Measurements from ENCODE around the gene MDFI. TPM values are rescaled to one million over a fixed set of nuclear protein-coding genes. Genes with fewer than 3 reads are reported as not detected.

The MDFI gene, protein sequence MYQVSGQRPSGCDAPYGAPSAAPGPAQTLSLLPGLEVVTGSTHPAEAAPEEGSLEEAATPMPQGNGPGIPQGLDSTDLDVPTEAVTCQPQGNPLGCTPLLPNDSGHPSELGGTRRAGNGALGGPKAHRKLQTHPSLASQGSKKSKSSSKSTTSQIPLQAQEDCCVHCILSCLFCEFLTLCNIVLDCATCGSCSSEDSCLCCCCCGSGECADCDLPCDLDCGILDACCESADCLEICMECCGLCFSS
- 4.3 TPM for total RNA-seq
- long read RNA-seq, partial matches to known transcripts, result 0 of 2 reads
- long read RNA-seq, other reads (novel, unspliced or antisense), result 1 of 2 reads

DNA sequence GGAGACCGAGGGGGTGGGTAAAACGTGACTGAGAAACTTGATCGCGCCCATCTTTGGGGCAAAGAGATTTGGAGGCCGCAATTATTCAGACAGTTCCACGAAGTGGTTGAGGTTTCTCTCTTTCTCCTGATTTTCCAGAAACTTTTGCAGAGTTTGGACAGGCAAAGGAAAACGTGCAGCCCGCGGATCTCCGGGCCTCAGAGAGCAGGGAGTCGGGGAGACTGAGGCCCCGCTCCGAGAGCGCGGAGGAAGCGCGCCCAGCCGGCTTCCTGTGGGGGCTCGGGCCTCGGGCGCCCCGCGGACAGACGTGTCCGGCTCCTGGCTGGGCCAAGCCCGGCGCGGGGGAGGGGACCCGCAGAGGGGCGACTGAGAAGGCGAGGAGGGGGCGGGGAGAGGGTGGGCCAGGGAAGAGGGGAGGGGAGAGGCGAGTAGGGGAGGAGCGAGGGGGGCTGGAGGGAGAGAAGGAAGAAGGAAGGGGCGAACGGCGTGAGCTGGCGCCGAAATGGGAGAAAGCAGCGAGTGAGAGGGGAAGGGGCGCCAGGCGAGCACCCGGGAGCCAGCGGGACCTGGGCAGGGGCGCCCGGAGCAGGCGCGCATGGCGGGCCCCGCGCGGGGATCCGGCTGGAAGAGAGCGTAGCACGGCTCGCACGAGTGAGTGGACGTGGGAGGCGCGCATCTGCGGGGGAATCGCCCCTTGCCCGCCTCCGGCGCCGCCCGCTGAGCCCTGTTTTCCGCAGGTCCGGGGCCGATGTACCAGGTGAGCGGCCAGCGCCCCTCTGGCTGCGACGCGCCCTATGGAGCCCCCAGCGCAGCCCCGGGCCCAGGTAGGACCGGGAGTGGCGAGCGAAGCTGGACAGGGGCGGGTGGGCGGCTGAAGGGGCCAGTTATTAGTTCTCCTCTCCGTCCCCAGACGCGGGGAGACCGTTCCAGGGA is at the start of gene MDFI:
TSS of gene MDFI (plus strand) at position 467 of the 933 bp plus-strand sequence. CDS start at position 749, 282 bp downstream.
- no peak for DNase-seq (ENCODE audit: low spot score)
- intact Hi-C loops (cut with DNase I), result no loop called here

DNA sequence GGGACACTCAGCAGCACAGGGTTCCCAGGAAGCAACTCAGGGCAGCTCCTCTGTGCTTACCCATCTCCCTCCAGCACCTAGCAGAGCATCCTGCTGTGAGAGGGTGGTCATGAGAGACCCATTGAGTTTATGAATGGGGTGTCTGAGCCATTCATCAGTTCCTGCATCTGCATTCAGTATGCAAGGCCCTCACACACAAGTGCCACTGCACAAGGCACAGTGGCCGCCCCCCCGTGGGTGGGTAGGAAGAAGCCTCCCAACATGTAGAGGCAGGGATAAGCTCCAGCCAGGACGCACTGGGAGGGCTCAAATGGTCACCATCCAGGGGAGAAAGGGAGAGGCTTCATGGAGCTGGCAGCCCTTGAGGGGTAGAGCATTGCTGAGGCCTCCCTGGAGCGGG is 49.0 kb upstream of the MDFI start:
- intact Hi-C loops (cut with DNase I), result no loop called here
- DNase-seq (ENCODE audit: low spot score), result no peak

DNA sequence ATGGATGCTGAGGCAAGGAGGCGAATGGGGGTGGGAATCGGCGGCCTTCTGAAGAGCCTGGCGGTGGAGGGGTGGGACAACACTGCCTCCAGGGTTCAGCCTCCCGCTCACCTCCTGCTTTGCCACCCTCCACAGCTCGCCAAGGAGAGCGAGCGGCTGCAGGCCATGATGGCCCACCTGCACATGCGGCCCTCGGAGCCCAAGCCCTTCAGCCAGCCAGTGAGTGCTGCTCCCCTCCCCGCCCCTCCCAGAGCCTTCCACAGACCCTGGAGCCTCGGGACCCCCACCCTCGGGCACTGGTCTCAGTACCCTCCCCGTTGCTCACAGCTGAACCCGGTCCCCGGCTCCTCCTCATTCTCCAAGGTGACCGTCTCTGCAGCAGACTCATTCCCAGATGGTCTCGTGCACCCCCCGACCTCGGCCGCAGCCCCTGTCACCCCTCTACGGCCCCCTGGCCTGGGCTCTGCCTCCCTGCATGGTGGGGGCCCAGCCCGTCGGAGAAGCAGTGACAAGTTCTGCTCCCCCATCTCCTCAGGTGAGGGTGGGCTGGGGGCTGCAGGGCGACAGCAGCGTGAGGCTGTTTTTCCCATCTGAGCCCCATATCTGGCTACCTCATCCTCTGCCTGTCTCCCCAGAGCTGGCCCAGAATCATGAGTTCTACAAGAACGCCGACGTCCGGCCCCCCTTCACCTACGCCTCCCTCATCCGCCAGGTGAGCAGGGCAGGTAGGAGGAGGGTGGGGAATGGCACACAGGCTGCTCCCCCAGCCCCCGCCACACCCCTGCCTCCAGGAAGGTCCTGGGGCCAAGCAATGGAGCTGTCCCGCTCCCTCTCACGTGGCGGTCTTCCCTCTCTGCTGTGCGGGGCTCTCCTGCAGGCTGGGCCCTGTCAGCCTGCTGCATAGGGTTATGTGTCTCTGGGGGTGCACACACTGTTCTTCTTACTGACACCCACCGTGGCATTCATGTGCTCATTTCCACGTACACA is 48.3 kb upstream of the MDFI start:
- no peak for DNase-seq (ENCODE audit: low spot score)
- intact Hi-C loops (cut with DNase I), result loop anchor here (2.0 kb wide), 1 partner anchor 163 kb away; no protein-coding TSS in a partner anchor

DNA sequence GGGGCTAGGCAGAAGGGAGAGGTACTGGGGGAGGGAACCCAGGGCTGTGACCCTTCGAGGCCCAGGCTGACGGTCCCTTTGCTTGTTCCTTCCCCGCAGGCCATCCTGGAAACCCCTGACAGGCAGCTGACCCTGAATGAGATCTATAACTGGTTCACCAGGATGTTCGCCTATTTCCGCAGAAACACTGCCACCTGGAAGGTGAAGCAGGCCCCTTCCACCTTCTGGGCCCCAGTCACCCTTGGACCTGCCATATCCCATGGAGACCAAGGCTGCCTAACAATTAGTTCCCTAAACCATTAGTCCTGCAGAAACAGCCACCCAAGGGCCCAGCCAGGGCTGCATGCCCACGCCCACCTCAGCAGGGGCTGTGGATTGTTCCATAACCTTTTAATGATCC is 47.1 kb upstream of the MDFI start:
- DNase-seq (ENCODE audit: low spot score), result no peak
- intact Hi-C loops (cut with DNase I), result loop anchor here (2.0 kb wide), 1 partner anchor 164 kb away; no protein-coding TSS in a partner anchor

DNA sequence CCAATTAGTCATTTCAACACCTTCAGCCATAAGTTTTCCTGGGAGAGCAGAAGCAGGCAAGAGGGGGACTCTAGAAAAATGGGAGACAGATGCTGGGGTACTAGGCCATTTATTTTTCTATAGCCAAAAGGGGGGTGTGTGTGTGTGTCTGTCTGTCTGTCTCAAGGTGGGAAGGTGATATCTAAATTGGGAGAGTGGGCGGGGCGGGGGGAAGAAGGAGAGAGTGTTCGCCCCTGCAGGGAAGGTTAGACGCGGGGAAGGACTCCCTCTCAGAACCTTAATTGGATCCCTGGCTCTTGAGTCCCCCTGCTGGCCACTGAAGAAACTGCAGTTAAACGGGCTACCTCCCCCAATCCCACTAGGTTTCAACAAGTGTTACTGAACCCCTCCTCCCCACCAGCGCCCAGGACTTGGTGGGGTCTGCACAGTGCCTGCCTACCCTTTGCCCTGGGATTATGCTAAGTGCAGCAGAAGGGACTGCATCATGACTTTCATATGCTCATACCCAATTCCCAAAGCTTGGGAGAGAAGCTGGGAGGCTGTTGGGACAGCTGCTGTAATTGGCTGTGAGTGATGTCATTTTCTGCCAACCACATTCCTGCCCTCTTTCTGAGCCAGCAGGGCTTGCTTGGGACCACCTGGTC is 46.3 kb upstream of the MDFI start:
- DNase-seq (ENCODE audit: low spot score), result no peak
- intact Hi-C loops (cut with DNase I), result loop anchor here (1.0 to 2.0 kb wide), 3 partner anchors 129 to 223 kb away; no protein-coding TSS in a partner anchor

DNA sequence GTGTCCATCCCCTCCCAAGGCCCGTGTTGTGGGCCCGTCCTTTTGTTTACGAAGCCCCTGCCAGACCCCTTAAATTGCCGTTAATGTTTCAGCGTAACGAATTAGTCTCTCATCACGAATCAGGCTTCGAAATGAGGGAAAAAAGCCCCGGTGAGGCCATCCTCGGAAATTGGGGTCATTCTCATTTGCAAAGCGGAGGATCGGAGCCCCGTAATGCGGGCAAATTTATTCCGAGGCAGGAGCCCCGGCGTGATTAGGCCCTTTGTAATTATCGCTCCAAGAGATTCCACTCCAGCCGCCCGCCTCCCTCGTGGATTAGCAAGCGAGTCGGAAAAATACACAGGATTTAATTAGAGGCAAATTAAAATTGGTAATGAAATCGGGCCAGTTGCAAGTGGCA is 44.9 kb upstream of the MDFI start:
- intact Hi-C loops (cut with DNase I), result no loop called here
- DNase-seq (ENCODE audit: low spot score), result no peak

DNA sequence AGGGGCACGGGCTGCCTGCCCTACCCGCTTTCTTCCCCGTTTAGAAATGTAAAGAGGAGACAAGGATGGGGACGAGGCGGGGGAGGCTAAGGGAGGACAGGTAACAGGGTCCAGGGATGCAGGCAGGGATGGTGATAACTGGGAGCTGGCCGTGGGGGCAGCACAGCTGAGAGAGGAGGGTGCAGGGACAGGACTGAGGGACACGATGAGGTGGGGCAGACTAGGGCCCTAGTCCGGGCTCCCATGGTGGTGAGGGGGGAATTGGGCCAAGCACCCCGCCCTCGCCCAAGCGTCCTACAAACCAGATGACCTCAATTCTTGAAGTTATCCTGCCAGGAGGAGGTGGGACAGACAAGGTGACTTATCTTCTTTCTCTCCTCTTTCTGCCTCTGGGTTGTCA is 44.4 kb upstream of the MDFI start:
- DNase-seq (ENCODE audit: low spot score), result no peak
- intact Hi-C loops (cut with DNase I), result no loop called here

DNA sequence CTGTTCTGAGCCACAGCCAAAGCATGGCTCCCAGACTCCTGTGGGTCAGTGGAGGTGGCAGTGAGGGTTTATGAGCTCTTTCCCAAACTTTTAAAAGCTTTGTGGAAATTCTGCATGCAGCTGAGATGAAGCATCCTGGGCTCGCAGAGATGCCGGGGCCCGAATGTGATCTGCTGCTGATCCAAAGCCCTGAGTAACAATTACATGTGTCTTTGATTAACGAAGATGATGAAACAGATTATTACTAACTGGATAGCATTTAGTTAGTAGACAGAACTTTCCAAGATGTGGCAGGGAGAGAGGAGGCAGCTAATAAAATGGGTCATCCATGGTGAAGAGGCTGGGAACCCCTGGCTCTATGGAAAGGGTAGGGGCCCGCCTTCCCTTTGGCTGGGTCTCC is 43.9 kb upstream of the MDFI start:
- intact Hi-C loops (cut with DNase I), result no loop called here
- DNase-seq (ENCODE audit: low spot score), result no peak

DNA sequence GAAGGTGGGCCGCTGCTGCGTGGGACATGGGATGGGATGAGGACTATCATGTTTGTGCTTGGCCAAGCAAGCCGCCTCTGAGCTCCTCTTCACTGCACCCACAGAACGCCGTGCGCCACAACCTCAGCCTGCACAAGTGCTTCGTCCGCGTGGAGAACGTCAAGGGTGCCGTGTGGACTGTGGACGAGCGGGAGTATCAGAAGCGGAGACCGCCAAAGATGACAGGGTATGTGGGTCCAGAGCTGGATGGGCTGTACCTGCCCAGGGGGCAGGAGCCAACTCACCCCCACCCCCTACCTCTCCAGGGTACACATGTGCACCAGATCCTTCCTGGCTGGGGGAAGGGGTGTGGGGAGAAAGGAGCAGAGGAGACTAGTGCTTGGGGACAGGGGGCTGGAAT is 43.5 kb upstream of the MDFI start:
- intact Hi-C loops (cut with DNase I), result no loop called here

DNA sequence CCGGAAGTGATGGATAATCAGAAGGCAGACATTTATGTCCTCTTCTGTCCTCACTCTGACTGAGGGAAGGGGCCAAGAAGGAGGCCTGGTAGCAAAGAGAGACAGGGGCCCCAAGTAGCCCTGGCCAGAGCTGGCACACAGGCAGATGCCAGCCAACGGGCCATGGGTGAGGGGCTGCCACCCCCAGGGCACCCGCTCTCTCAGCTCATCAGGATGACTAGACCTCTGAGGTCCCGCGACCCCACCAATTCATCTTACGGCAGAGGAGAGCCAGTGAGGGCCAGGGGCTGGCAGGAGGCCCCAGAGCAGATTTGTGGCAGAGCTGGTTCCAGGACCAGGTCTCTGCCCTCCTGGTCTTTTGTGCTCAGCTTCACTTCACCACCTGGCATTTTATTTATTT is 43.1 kb upstream of the MDFI start:
- no peak for DNase-seq (ENCODE audit: low spot score)
- intact Hi-C loops (cut with DNase I), result no loop called here

More for the DNA sequence above, 43.5 kb upstream of the MDFI start:
- no peak for DNase-seq (ENCODE audit: low spot score)

DNA sequence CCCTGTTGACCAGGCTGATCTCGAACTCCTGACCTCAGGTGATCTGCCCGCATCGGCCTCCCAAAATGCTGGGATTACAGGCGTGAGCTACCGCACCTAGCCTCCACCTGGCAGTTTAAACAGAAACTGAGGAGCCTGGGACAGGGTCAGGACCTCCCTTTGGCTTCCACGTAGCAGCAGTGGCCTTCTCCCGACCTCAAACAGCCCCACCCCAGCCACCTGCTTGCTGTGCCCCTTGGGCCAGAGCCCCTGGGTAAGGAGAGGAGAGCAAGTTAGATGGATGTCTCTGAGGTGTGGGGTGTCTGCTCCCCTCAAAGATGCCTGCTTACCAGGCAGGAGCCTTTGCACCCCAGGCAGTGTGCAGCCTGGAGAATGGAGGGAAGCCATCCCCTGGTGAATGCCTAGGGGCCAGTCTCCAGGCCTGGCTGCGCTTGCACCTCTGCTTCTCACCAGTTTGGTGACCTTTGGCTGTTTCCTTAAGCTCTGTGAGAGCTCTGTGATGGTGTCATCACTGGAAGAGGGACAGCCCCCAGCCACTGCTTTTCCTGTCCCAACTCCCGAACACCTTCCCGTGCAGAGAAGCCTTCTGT is 42.1 kb upstream of the MDFI start:
- DNase-seq (ENCODE audit: low spot score), result no peak

DNA sequence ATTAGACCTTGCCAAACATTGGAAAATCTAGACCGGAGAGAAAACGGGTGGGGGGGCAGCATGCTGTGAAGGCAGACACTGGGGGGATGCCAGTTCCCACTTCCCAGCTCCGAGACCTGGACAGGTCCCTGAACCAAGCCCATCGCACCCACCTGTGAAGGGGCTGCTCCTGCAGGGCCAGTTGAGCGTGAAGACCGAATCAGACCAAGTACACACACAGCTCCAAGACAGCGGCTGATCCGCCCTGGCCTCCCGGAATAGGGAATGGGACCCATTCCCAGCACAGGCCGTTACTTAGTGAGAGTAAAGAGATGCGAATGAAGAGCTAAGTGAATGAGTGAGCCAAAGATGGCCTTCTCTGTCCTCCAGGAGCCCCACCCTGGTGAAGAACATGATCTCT is 41.5 kb upstream of the MDFI start:
- intact Hi-C loops (cut with DNase I), result no loop called here
- no peak for DNase-seq (ENCODE audit: low spot score)

More for the DNA sequence above, 42.1 kb upstream of the MDFI start:
- intact Hi-C loops (cut with DNase I), result no loop called here

DNA sequence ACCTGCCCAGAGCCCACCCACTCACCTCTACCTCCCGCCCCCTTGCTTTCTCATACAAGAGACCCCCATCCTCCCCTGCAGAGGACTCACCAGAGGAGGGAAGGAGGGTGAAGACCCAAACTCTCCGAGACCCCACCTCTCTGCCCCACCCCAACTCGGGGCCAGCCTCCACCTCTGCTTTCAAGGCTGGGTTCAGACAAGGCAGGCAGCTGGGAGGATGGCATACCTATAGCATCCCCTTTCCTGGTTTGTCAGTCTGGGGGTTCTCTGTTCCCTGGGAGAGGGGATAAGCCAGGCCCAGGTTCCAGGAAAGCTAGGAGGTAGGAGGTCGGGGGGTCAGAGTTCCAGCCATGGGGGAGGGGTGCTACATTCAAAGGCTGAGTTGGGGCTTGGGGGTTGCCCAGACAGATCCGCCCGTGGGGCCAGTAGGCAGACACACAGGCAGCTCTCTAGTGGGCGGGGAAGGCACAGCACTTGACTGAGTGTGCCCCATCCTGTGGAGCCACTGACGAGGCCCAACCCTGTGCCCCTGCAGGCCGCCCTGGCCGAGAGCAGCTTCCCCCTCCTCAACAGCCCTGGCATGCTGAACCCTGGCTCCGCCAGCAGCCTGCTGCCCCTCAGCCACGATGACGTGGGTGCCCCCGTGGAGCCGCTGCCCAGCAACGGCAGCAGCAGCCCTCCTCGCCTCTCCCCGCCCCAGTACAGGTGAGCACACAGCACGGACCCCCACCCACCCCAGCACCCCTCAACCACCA is 40.8 kb upstream of the MDFI start:
- DNase-seq (ENCODE audit: low spot score), result no peak
- intact Hi-C loops (cut with DNase I), result no loop called here

DNA sequence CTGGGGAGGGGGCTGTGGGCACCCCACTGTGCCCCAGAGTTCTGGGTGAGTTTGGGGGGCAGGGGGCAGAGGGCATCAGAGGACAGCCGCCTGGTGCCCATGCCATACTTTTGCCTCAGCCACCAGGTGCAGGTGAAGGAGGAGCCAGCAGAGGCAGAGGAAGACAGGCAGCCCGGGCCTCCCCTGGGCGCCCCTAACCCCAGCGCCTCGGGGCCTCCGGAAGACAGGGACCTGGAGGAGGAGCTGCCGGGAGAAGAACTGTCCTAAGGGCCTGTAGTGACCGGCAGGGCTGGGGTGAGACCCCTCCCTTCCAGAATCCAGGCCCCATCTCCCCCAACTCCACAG is 39.6 kb upstream of the MDFI start:
- intact Hi-C loops (cut with DNase I), result no loop called here
- DNase-seq (ENCODE audit: low spot score), result no peak

DNA sequence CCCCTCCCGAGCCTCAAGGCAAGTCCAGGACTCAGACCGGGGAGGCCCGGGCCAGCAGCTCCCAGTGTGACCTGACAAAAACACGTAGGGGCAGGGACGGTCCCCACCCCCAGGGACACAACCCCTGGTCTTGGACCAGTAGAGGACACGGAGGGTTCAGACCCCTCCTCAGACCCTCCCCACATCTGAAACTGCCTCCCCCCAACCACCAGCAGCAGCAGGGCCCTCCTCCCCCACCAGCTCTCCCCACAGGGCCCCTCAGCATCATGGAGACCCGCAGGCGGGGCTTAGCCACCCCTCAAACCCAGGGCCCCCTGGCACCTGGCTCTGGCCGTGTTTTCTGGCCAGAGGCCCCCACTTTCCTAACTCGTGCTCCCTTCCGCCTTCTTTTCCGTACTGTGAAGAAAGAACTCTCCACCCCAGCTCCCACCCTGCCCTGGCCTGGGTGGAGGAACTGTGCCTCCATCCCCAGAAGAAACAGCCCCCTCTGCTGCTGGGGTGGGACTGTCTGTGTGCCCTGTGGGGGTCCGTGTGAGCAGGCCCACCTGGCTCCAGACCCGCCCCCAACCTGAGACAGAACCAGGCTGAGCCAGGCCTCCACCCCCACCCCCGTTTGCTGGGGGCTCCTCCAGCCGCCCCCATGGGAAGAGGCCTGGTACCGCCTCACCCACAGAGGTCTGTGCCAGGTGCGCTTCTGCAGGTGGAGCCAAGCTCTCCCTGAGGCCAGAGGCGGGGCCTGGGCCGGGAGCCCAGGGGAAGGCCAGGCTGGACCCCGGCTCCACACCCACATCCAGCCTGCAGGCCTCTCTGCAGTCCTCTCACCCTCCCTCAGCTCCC is 39.0 kb upstream of the MDFI start:
- intact Hi-C loops (cut with DNase I), result no loop called here
- DNase-seq (ENCODE audit: low spot score), result no peak

DNA sequence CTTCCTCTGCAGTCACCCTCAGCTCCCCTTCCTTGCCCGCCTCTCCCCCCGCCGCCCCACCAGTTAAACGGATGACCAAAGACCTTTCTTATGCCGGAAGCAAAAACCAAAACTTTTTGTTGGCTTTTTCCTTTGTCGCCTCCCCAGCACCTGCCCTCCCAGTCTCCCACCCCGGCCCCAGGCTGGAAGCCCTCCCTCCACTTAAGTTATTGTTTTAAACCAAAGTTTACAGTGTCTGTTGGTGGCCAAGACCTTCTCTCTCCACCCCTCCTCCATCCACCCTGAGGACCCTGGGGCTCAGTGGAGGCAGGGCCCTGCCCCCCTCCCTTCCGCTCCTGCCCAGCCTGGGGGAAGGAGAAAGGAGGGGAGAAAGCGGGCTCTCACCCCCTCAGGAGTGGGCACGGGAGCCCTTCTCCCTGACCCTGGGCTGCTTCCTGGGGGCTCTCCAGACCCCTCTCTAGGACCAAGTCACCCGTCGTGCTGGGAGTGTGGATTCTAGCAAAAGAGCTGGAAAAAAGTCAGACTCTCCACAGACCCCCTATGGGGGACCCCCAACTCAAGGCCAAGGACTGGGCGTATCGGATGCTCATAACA is 38.3 kb upstream of the MDFI start:
- intact Hi-C loops (cut with DNase I), result loop anchor here (10.0 kb wide), 1 partner anchor 445 kb away; no protein-coding TSS in a partner anchor
- DNase-seq (ENCODE audit: low spot score), result no peak

Measured in cardiac septum (tissue), 1 donor.